ENCODE results near the gene TRPM4. TPM values are rescaled to one million over a fixed set of nuclear protein-coding genes. Genes with fewer than 3 reads are reported as not detected.

Gene TRPM4
- total and polyA plus RNA-seq, 2 of the 13 experiments (the other 11 are each of a cell fraction or from before 2014, with no cell fraction given), result 1.9 to 4.3 TPM

DNA sequence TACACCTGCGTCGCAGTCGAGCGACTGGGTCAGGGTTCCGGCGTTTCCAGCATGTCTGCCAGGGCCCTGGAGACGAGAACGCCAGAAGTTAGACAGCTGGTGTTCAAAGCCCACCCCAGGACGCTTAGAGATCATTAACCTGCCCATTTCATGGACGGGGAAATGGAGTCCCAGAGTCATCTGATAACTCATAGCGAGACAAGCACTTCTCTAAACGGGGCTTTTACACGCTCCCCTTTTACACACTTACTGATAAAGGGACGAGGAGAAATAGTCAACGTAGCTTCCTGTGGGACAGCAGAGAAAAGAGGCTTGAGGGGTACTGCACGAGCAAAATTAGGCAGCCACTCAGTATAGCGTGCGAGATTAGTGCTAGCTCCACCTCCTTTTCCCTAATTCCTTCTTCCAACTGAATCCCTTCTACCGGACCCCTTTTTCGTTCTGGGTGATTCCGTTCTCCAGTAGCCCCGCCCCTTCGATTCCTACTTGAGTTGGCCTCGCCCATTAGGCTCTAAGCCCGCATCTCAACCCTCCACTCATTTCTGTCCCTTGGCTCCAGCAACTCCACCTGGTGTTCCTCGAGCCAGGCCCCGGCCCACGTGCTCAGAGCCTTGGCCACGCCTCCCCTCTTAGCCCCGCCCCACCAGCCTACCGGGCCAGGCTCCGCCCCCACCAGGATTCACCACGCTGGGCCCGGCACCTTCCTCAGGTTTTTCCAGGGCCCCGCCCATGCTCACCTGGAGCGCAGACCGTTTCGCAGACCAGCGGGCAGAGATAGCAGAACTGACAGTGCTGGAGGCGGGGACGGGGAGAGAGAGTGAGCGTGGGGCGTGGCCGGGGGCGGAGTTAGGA, 6.1 kb upstream of the TRPM4 start:
- peak overlapping the region; percentile 94 for H3K4me2 ChIP-seq (ENCODE audit: low read depth, low read length)
- peaks cover 64% of the 10 kb centered on the region for H3K4me1 ChIP-seq (ENCODE audit: insufficient read depth, low read length)
- in situ Hi-C loops (cut with HindIII; ENCODE audit: extremely low pct_ligation_motif_present, low pct_unique_long_range_greater_than_20kb), result loop anchor here (5.0 kb wide), 1 partner anchor 34 kb away; the partner anchor contains the start of genes C19orf73 and PPFIA3
- CTCF ChIA-PET (ENCODE audit: low intra/inter-chr PET ratio, low total read pairs), result no interaction called here
- no peaks in the 10 kb centered on the region for H3K36me3 ChIP-seq (replicated peaks in 1 of 2; ENCODE audit: control insufficient read depth in 1 of 2, insufficient read depth in 2 of 2, low read length in 2 of 2)
- intact Hi-C loops (cut with micrococcal nuclease; ENCODE audit: unreplicated experiment), result loop anchor here (10.0 kb wide), 1 partner anchor 53 kb away; no protein-coding TSS in a partner anchor
- no peak for DNase-seq (ENCODE audit: low spot score)
- H4K20me1 ChIP-seq (ENCODE audit: insufficient read depth, low read length), result no peaks in the 10 kb centered on the region
- H3K79me2 ChIP-seq (ENCODE audit: insufficient read depth, low read length), result no peaks in the 10 kb centered on the region
- H3K27me3 ChIP-seq (ENCODE audit: control insufficient read depth in 1 of 2, insufficient read depth in 2 of 2, low read length in 2 of 2), result no peaks in the 10 kb centered on the region; a peak in 2 of 5 replicates
- H3K9ac ChIP-seq (ENCODE audit: insufficient read depth, low read depth, low read length), result no peak overlapping the region
- peak overlapping the region in 1 of 3 experiments; percentile 27; a peak in 1 of 6 replicates for H3K4me3 ChIP-seq (replicated peaks in 1 of 3; ENCODE audit: insufficient read depth in 1 of 3, low read depth in 2 of 3, low read length in 3 of 3)
- no TSS peak for BruUV-seq (replicated peaks)
- H3K9me3 ChIP-seq (ENCODE audit: low read length), result no peaks in the 10 kb centered on the region
- peak; percentile 5; the same call in 1 of the 3 replicates for ATAC-seq
- H2AFZ ChIP-seq (ENCODE audit: low read length), result no peak overlapping the region
- POLR2A ChIA-PET, result interaction anchor here (1.1 to 3.2 kb wide), 3 partner anchors 37 to 158 kb away, joined by 7 to 14 read pairs (median 10); partner anchors contain the start of genes GYS1, LIN7B and RUVBL2
- no peak for FAIRE-seq
- WGBS (ENCODE audit: low lambda C conversion rate), result 51% methylated on average over 44 of the region's 45 CpGs
- no peak overlapping the region for H3K27ac ChIP-seq (ENCODE audit: extremely low read length, insufficient read depth, low read length)
- TF ChIP-seq XBP1 (CRISPR knock-in tag; IDR thresholded peaks at IDR 0.05), result no peak
- TF ChIP-seq SRSF9 (IDR thresholded peaks at IDR 0.05; ENCODE audit: borderline replicate concordance, insufficient read depth, low read depth, low read length, poor library complexity, severe bottlenecking), result no peak
- TF ChIP-seq, protein P1, sequence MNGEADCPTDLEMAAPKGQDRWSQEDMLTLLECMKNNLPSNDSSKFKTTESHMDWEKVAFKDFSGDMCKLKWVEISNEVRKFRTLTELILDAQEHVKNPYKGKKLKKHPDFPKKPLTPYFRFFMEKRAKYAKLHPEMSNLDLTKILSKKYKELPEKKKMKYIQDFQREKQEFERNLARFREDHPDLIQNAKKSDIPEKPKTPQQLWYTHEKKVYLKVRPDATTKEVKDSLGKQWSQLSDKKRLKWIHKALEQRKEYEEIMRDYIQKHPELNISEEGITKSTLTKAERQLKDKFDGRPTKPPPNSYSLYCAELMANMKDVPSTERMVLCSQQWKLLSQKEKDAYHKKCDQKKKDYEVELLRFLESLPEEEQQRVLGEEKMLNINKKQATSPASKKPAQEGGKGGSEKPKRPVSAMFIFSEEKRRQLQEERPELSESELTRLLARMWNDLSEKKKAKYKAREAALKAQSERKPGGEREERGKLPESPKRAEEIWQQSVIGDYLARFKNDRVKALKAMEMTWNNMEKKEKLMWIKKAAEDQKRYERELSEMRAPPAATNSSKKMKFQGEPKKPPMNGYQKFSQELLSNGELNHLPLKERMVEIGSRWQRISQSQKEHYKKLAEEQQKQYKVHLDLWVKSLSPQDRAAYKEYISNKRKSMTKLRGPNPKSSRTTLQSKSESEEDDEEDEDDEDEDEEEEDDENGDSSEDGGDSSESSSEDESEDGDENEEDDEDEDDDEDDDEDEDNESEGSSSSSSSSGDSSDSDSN (CRISPR knock-in tag; IDR thresholded peaks at IDR 0.05), result no peak
- TF ChIP-seq, protein P2, sequence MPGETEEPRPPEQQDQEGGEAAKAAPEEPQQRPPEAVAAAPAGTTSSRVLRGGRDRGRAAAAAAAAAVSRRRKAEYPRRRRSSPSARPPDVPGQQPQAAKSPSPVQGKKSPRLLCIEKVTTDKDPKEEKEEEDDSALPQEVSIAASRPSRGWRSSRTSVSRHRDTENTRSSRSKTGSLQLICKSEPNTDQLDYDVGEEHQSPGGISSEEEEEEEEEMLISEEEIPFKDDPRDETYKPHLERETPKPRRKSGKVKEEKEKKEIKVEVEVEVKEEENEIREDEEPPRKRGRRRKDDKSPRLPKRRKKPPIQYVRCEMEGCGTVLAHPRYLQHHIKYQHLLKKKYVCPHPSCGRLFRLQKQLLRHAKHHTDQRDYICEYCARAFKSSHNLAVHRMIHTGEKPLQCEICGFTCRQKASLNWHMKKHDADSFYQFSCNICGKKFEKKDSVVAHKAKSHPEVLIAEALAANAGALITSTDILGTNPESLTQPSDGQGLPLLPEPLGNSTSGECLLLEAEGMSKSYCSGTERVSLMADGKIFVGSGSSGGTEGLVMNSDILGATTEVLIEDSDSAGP (CRISPR knock-in tag; IDR thresholded peaks at IDR 0.05; ENCODE audit: borderline replicate concordance), result peak; percentile 23; the same call in 1 of the 2 replicates
- TF ChIP-seq ZNF790 (CRISPR knock-in tag; IDR thresholded peaks at IDR 0.05; ENCODE audit: borderline replicate concordance), result no peak
- no peak for TF ChIP-seq ZNF878 (CRISPR knock-in tag; IDR thresholded peaks at IDR 0.05)
- TF ChIP-seq, protein P3, sequence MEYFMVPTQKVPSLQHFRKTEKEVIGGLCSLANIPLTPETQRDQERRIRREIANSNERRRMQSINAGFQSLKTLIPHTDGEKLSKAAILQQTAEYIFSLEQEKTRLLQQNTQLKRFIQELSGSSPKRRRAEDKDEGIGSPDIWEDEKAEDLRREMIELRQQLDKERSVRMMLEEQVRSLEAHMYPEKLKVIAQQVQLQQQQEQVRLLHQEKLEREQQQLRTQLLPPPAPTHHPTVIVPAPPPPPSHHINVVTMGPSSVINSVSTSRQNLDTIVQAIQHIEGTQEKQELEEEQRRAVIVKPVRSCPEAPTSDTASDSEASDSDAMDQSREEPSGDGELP (IDR thresholded peaks at IDR 0.05; ENCODE audit: borderline replicate concordance, low read depth), result no peak
- TF ChIP-seq POGZ (CRISPR knock-in tag; IDR thresholded peaks at IDR 0.05), result no peak
- peak; percentile 55; the same call in 1 of the 2 replicates for TF ChIP-seq SAP130 (CRISPR knock-in tag; IDR thresholded peaks at IDR 0.05; ENCODE audit: low read depth)
- no peak for TF ChIP-seq KDM5A (IDR thresholded peaks at IDR 0.05; ENCODE audit: borderline replicate concordance, low read length)
- TF ChIP-seq SETDB1 (CRISPR knock-in tag; IDR thresholded peaks at IDR 0.05; ENCODE audit: borderline replicate concordance), result no peak
- TF ChIP-seq ZNF556 (CRISPR knock-in tag; IDR thresholded peaks at IDR 0.05; ENCODE audit: borderline replicate concordance), result no peak
- TF ChIP-seq ZNF782 (CRISPR knock-in tag; IDR thresholded peaks at IDR 0.05; ENCODE audit: borderline replicate concordance), result no peak
- TF ChIP-seq, protein P4, sequence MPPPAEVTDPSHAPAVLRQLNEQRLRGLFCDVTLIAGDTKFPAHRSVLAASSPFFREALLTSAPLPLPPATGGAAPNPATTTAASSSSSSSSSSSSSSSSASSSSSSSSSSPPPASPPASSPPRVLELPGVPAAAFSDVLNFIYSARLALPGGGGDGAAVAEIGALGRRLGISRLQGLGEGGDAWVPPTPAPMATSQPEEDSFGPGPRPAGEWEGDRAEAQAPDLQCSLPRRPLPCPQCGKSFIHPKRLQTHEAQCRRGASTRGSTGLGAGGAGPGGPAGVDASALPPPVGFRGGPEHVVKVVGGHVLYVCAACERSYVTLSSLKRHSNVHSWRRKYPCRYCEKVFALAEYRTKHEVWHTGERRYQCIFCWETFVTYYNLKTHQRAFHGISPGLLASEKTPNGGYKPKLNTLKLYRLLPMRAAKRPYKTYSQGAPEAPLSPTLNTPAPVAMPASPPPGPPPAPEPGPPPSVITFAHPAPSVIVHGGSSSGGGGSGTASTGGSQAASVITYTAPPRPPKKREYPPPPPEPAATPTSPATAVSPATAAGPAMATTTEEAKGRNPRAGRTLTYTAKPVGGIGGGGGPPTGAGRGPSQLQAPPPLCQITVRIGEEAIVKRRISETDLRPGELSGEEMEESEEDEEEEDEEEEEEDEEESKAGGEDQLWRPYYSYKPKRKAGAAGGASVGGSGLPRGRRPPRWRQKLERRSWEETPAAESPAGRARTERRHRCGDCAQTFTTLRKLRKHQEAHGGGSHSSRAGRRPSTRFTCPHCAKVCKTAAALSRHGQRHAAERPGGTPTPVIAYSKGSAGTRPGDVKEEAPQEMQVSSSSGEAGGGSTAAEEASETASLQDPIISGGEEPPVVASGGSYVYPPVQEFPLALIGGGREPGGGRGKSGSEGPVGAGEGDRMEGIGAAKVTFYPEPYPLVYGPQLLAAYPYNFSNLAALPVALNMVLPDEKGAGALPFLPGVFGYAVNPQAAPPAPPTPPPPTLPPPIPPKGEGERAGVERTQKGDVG (CRISPR knock-in tag; IDR thresholded peaks at IDR 0.05; ENCODE audit: borderline replicate concordance), result no peak

Measured in HepG2 (cell line).